Right lobe of liver (tissue), 6 donors: ENCODE measurements around the gene SBSN. TPM values are rescaled to one million over a fixed set of nuclear protein-coding genes. Genes with fewer than 3 reads are reported as not detected.

ENCODE experiments used
- ATAC-seq, 4 donors: fragments of 200-7000 bp; cut with Tn5 transposase; one replicate each; pipeline ENCODE4 v1.9.1; 2020; ENCODE audit warnings: mild to moderate bottlenecking in 4 of 4, moderate library complexity in 4 of 4
- DNase-seq, 3 donors: peaks; one replicate each; pipeline ENCODE4 v3.0.0-alpha.2; 2020
- H3K27ac ChIP-seq, 3 donors: fragments of 200-600 bp; one replicate each; pipeline ENCODE4 v1.8.0; 2022
- H3K27me3 ChIP-seq, 2 donors: fragments of 200-600 bp; one replicate each; pipeline ENCODE4 v1.8.0; 2022
- H3K36me3 ChIP-seq, 4 donors: fragments of 200-600 bp; sonication (generic) in 1 of 4; one replicate each; pipeline versions ENCODE4 v1.5.1 to v1.8.0; 2017 to 2022; ENCODE audit warnings: control low read depth in 1 of 4
- H3K4me1 ChIP-seq, 4 donors: fragments of 200-600 bp; sonication (generic) in 1 of 4; one replicate each; pipeline versions ENCODE4 v1.5.1 to v1.8.0; 2017 to 2022; ENCODE audit warnings: control low read depth in 1 of 4
- H3K4me3 ChIP-seq, 3 donors: fragments of 200-600 bp; one replicate each; pipeline ENCODE4 v1.8.0; 2022
- H3K9me3 ChIP-seq, 4 donors: fragments of 200-600 bp; sonication (generic) in 1 of 4; one replicate each; pipeline versions ENCODE4 v1.5.1 to v1.8.0; 2017 to 2022; ENCODE audit warnings: control low read depth in 1 of 4
- CTCF ChIP-seq, 4 donors: fragments of 200-600 bp in 3 of 4; fragments of 450-650 bp in 1 of 4; IDR thresholded peaks; one replicate each; pipeline versions ENCODE4 v1.5.1 to v1.8.0; 2016 to 2022; ENCODE audit warnings: antibody characterized with exemption in 4 of 4, mild to moderate bottlenecking in 2 of 4
- POLR2A ChIP-seq: fragments of 450-650 bp; IDR thresholded peaks from one replicate; pipeline ENCODE4 v1.6.1; 2017; ENCODE audit warnings: antibody characterized with exemption, mild to moderate bottlenecking
- WGBS: methylation state at CpG from one replicate; pipeline ENCODE4 v1.1.6; 2018; ENCODE audit warnings: low coverage, low lambda C conversion rate; ENCODE audit not compliant: insufficient coverage; ENCODE audit errors: missing lambda C conversion rate; 5-methylcytosine and 5-hydroxymethylcytosine counted together
- intact Hi-C, 2 donors: fragments of 100-400 bp; cut with DNase I; formaldehyde crosslinking; loops; one replicate each; pipeline versions ENCODE4 v1.11.2 to v1.14.1; 2022
- total RNA-seq, 6 experiments: library from RNA; depleted of rRNA in 2 of 6; stranded (reverse); fragments of >200 nt in 2 of 6; fragmentation: NEBNext Ultra II Directional in 3 of 6; extraction: Animal tissue kit (Norgen Biotek cat#: 25700) in 3 of 6; gene quantifications; one replicate each; pipeline versions ENCODE4 v1.1.0 to v1.2.4, GENCODE V29; 2016 to 2023
- donor health status: DM: no; HTN: yes; CAD: no.
- donor health status: DM: no; HTN: no; CAD: no.
- donor health status: DM: no; HTN: no; CAD: no.
- donor health status: DM: no; HTN: yes; CAD: no.
- donor health status: DM: no; HTN: yes; CAD: no.

Gene SBSN
- total RNA-seq, 6 experiments from 2014 or later = 0.24 TPM; not detected in 5

DNA sequence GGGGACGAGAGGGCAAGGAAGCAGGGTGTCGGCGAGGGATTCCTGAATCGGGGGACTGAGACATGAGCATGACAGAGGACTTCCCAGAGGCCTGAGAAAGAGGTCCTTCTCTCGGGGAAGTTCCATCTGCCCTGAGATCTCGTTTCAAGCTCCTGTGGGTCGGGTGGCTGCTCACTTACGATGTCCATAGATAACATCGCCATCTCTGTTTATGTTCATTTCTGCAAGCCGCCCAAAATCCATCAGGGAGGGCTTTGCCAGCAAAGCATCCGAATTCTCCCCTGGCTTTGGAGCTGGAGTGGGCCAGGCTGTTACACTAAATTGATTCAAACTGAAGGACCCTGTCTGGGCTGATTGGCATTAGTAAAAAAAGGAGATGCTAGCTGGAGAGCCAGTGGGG is 20.6 kb downstream of the SBSN start:
- Histone ChIP-seq H3K9me3 (no peaks in the 10 kb centered on the region), H3K36me3 (no peaks in the 10 kb centered on the region), H3K27ac (no peak overlapping the region), H3K27me3 (no peaks in the 10 kb centered on the region), H3K4me3 (no peak overlapping the region), H3K4me1 (peaks cover 0 to 10% (median 0%) of the 10 kb centered on the region in 4 donors)
- no peak for DNase-seq
- TF ChIP-seq POLR2A = no peak
- ATAC-seq = no peak
- WGBS = 82% methylated on average over 11 of the region's 11 CpGs
- intact Hi-C loops = no loop called here

GRCh38 chr19:35506011-35506410 is 22.1 kb downstream of the SBSN start:
- Histone ChIP-seq H3K27ac (no peak overlapping the region), H3K9me3 (no peaks in the 10 kb centered on the region), H3K4me3 (no peak overlapping the region), H3K4me1 (peaks cover 0 to 10% (median 0%) of the 10 kb centered on the region in 4 donors), H3K27me3 (no peaks in the 10 kb centered on the region), H3K36me3 (no peaks in the 10 kb centered on the region)
- DNase-seq = no peak
- ATAC-seq = no peak
- WGBS = 17% methylated on average over 1 of the region's 7 CpGs
- TF ChIP-seq POLR2A (no peak), CTCF (IDR thresholded peaks at IDR 0.05) (no peak)
- intact Hi-C loops = no loop called here

DNA sequence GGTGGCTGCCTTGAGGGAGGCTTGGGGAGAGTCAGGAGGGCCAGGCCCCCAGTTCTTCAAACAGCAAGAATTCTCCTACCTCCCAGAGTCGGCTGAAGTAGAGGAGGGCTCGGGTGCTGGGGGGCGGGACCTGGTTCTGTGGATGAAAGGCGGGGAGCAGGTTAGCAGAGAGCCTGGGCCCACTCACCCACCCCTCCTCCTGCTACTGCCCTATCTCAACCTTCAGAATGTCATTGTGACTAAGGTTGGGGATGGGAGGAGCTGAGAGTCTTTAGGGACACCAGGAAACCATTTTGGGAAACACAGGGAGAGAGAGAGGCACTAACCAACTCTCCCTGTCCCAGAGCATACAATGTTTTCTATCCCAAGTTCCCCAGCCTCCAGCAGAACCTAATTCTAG is 25.4 kb downstream of the SBSN start:
- ATAC-seq (no peak), DNase-seq (no peak)
- no peaks in the 10 kb centered on the region for H3K36me3 ChIP-seq
- H3K4me3 ChIP-seq = no peak overlapping the region
- no peaks in the 10 kb centered on the region for H3K9me3 ChIP-seq
- no peaks in the 10 kb centered on the region for H3K4me1 ChIP-seq
- H3K27me3 ChIP-seq = no peaks in the 10 kb centered on the region
- intact Hi-C loops = no loop called here
- no peak for TF ChIP-seq POLR2A
- TF ChIP-seq CTCF (IDR thresholded peaks at IDR 0.05) = no peak
- no CpG with 5 or more reads among the region's 4 CpGs for WGBS
- no peak overlapping the region for H3K27ac ChIP-seq

DNA sequence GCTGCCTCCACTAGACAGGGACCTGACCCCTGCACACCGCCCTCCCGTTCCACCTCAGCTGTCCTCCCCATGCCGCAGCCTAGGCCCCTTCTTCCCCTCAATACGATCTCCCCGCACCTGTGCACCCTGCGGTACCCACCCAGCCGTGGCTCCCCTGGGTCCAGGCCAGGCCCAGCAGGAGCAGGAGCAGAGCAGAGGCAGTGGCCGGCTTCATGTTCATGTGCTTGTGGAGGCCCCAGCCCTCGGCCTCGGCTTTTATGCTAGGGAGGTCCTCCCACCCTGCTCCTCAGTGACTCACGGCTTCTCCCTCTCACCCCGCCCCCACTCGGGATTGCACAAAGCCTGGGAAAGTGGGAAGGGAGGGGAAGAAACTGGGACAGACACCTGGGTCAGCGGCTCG is 26.4 kb downstream of the SBSN start:
- Histone ChIP-seq H3K27ac (no peak overlapping the region), H3K27me3 (no peaks in the 10 kb centered on the region), H3K9me3 (no peaks in the 10 kb centered on the region), H3K4me3 (no peak overlapping the region), H3K36me3 (no peaks in the 10 kb centered on the region), H3K4me1 (no peaks in the 10 kb centered on the region)
- DNase-seq (no peak), ATAC-seq (no peak)
- no peak for TF ChIP-seq POLR2A
- no peak for TF ChIP-seq CTCF (IDR thresholded peaks at IDR 0.05)
- intact Hi-C loops = no loop called here
- WGBS = 85% methylated on average over 6 of the region's 15 CpGs

DNA sequence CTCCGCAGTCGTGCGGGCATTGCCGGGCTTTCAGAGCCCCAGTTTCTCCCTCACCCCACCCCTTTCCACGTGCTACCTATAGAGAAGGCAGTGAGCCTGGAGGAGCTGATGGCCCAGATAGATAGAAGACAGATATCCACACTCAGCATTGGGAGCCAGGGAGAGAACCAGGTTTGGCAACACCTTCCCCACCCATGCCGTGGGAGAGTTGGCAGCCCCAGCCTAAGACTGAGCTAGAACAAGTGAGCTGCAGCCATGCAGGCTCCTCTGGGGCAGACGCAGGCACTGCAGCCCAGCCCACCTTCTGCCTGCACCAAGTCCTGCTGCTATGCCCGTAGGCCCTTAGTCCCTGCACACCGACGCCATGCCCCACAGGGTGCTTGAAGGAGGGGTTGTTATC is 27.5 kb downstream of the SBSN start:
- Histone ChIP-seq H3K4me1 (no peaks in the 10 kb centered on the region), H3K36me3 (no peaks in the 10 kb centered on the region), H3K4me3 (no peak overlapping the region), H3K9me3 (no peaks in the 10 kb centered on the region), H3K27me3 (no peaks in the 10 kb centered on the region), H3K27ac (no peak overlapping the region)
- TF ChIP-seq CTCF (IDR thresholded peaks at IDR 0.05) (no peak), POLR2A (no peak)
- intact Hi-C loops = no loop called here
- WGBS = 90% methylated on average over 4 of the region's 10 CpGs
- no peak for ATAC-seq
- DNase-seq = no peak
